22Rv1 (cell line): ENCODE measurements around the gene CD79B.
"Not testable (repeated sequence)": the region's sequence is repeated elsewhere in the genome, so short reads cannot be mapped to it uniquely, and the experiment has no call there.

ENCODE experiments used
- H3K27ac ChIP-seq: fragments of 450-650 bp; 2 replicates; pipeline ENCODE4 v1.5.1; 2017
- ZFX ChIP-seq: fragments of 450-650 bp; IDR thresholded peaks from 2 replicates; pipeline ENCODE4 v1.6.1; 2017; ENCODE audit warnings: antibody characterized with exemption, borderline replicate concordance
- TF ChIP-seq, protein P1 (sequence below): fragments of 450-650 bp; IDR thresholded peaks from 2 replicates; pipeline ENCODE4 v1.5.1; 2017; ENCODE audit warnings: mild to moderate bottlenecking

CD79B gene

DNA sequence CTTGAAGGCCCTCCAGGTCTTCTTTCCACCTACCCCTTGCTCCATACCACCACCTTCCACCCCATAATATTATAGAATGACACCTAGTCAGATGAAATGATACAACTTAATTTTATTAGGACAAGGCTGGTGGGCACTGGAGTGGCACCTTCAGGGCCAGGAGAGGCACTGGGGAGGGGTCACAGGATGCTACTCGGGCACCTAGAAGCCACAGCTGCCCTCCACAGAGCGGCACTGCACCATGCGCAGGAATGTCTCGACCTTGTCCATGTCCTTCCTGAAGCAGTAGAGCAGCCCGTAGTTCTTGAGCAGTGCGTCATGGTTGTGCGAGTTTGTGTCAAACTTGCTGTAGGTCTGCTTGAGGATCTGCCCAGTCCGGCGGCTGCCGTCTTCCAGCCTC, 37.3 kb downstream of the CD79B start:
- not testable (repeated sequence) for H3K27ac ChIP-seq

GRCh38 chr17:63894021-63894420, 38.1 kb downstream of the CD79B start:
- not testable (repeated sequence) for H3K27ac ChIP-seq

DNA sequence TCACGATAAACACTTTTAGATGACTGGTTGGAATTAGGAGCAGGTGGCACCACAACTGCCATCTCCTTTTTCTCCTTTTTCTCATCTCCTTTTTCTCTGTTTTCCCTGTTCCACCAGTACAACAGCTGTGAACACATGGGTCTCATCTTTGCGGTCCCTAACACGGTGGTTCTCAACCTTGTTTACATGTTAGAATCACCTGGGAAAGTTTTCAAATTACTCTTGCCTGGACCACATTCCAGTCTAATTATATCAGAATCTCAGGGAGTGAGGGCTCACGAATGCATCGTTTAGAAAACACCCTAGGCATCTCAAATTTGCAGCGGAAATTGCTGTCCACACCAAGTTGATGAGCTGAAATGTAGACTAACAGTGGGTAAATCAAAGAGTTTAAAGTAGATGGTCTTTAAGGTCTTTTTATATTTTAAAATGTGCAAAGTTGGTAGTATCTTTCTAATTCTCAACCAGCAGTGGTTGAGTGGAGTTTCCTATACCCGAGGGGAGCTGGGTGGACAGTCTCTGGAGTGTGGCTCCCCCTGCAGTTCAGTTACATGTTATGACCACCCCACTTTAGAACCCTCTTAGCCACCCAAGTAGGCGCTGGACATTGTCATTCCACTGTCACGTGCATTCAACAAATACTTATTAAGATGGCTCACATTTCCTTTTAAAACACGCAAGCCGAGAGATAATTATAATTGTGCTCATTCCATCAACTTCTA, 39.7 kb downstream of the CD79B start:
- not testable (repeated sequence) for H3K27ac ChIP-seq

GRCh38 chr17:63889026-63889848, 42.9 kb downstream of the CD79B start:
- not testable (repeated sequence) for H3K27ac ChIP-seq
- TF ChIP-seq, protein P1, sequence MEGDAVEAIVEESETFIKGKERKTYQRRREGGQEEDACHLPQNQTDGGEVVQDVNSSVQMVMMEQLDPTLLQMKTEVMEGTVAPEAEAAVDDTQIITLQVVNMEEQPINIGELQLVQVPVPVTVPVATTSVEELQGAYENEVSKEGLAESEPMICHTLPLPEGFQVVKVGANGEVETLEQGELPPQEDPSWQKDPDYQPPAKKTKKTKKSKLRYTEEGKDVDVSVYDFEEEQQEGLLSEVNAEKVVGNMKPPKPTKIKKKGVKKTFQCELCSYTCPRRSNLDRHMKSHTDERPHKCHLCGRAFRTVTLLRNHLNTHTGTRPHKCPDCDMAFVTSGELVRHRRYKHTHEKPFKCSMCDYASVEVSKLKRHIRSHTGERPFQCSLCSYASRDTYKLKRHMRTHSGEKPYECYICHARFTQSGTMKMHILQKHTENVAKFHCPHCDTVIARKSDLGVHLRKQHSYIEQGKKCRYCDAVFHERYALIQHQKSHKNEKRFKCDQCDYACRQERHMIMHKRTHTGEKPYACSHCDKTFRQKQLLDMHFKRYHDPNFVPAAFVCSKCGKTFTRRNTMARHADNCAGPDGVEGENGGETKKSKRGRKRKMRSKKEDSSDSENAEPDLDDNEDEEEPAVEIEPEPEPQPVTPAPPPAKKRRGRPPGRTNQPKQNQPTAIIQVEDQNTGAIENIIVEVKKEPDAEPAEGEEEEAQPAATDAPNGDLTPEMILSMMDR = peak; percentile 45

- not testable (repeated sequence) for H3K27ac ChIP-seq
Measured at GRCh38 chr17:63885119-63885518, 47.0 kb downstream of the CD79B start.

DNA sequence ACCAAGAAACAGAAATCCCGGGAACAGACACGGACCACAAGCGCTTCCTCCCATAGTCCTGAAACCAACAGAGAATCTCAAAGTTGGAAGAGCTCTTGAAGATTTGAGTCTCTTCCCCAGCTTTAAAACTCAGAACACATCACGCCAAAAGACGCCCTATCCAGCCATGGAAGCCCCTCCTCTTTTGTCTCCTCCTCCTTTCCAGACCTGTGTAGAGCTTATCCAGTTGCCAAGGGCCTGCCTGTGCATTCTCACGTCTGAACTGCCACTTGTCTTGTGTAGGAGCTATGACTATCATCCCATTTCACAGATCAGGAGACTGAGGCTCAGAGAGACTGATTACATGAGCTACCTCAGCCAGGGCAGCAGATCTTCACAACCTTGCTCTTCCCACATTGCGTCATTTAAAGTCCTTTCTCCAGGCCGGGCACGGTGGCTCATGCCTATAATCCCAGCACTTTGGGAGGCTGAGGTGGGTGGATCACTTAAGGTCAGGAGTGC, 49.5 kb downstream of the CD79B start:
- H3K27ac ChIP-seq = not testable (repeated sequence)

DNA sequence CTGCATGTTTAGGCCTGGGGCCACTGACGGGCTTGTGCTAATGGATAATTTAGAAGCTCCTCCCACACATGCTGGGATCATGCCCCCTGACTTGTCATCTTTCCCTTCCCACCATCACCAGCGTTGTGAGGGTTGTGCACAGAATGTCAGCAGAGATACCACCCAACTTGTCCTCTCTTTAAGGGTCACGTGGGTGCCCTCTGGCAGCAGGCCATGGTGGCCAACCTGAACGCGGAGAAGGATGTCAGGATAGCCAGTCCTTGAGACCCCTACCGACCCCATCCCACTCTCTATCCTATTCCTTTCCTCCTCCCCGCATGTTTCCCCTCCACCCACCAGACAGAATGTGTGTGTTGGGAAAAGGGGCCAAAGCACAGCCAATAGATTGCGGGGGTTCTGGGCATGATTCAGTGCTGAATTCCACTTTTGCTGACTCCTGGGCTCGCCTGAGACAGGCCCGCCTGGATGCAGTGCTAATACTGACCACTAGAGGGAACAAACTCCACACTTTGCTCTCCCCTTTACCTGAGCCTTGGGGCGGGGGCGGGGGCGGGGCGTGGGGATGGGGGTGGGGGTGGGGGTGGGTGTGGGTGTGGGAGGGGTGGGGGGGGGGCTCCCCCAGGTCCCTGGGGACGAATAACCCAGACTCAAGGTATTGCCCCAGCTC, 50.1 kb downstream of the CD79B start, which contains the start of gene GH2:
Gene GH2, minus strand, starts transcription at position 10 of the 667 bp plus-strand sequence. CDS start 143 bp downstream, outside the sequence.
- TF ChIP-seq, protein P1 = peak; percentile 62
- TF ChIP-seq ZFX = no peak
- H3K27ac ChIP-seq = no peak within 1 kb of the TSS

DNA sequence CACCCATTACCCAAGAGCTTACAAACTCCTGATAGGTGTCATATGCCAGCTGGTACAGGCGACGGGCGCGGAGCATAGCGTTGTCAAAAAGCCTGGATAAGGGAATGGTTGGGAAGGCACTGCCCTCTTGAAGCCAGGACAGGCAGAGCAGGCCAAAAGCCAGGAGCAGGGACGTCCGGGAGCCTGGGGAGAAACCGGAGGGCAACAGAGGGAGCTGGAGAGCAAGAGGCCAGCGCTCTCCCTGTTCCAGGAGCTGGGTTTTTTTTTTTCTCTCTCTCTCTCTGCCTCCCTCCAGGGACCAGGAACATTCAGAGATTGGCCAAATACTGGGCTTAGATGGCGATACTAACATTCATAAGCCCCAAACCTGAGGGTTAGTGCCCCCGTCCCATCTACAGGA, 50.8 kb downstream of the CD79B start:
- not testable (repeated sequence) for H3K27ac ChIP-seq

DNA sequence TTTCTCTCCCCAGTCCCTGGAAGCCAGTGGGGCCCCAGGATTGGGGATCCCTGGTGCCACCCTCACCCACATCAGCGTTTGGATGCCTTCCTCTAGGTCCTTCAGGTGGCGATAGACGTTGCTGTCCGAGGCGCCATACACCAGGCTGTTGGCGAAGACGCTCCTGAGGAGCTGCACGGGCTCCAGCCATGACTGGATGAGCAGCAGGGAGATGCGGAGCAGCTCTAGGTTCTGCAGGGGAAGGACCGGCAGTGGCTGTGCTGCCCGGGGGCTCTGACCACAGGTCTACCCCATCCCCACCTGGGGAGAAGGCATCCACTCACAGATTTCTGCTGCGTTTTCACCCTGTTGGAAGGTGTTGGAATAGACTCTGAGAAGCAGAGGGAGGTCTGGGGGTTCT, 51.4 kb downstream of the CD79B start:
- TF ChIP-seq, protein P1 = no peak
- no peak for TF ChIP-seq ZFX
- no peak overlapping the region for H3K27ac ChIP-seq
